WTC11 (cell line): ENCODE results near the gene BRCC3. TPM values are rescaled to one million over a fixed set of nuclear protein-coding genes. Genes with fewer than 3 reads are reported as not detected.
A peak's percentile ranks its signal among the peaks of the same experiment; 100 is the strongest.

Source experiments
- ATAC-seq: fragments of 200-7000 bp; cut with Tn5 transposase; 2 replicates; pipeline ENCODE4 v1.10.0; 2021; ENCODE audit warnings: mild to moderate bottlenecking, moderate library complexity
- CTCF ChIA-PET: fragments of 300-600 bp; sonication (Branson Sonifier 250); formaldehyde crosslinking; loops from one replicate; lab custom pipeline; 2021; ENCODE audit warnings: antibody characterized with exemption; lab: Charles Lee
- POLR2A ChIA-PET: fragments of 350-600 bp; sonication (Branson Sonifier 250); formaldehyde crosslinking; loops from one replicate; lab custom pipeline; 2021; ENCODE audit warnings: antibody characterized with exemption; lab: Charles Lee
- DNase-seq: peaks from one replicate; pipeline ENCODE4 v3.0.0; 2021; ENCODE audit warnings: low spot score
- H3K27ac Mint-ChIP-seq: 2 replicates; pipeline ENCODE4 v1.8.0; 2021; ENCODE audit warnings: mixed read lengths
- H3K27me3 Mint-ChIP-seq: 2 replicates; pipeline ENCODE4 v1.8.0; 2021; ENCODE audit warnings: low read depth, mild to moderate bottlenecking, moderate library complexity, mixed read lengths
- H3K36me3 Mint-ChIP-seq: 2 replicates; pipeline ENCODE4 v1.8.0; 2021; ENCODE audit warnings: mixed read lengths
- H3K4me1 Mint-ChIP-seq: 2 replicates; pipeline ENCODE4 v1.8.0; 2022; ENCODE audit warnings: mixed read lengths
- H3K4me3 Mint-ChIP-seq: 2 replicates; pipeline ENCODE4 v1.8.0; 2021; ENCODE audit warnings: mild to moderate bottlenecking, moderate library complexity, mixed read lengths
- H3K9me3 Mint-ChIP-seq: 2 replicates; pipeline ENCODE4 v1.8.0; 2021; ENCODE audit warnings: mixed read lengths
- ATF3 ChIP-seq: sonication (generic); formaldehyde crosslinking; conservative IDR thresholded peaks from 2 replicates; pipeline ENCODE4 v1.8.1; 2022; ENCODE audit warnings: mild to moderate bottlenecking, missing genetic modification reagents
- CTCF ChIP-seq: fragments of 200-600 bp; IDR thresholded peaks from 2 replicates; pipeline ENCODE4 v1.8.0; 2022; ENCODE audit warnings: antibody characterized with exemption
- ELF4 ChIP-seq: sonication (generic); formaldehyde crosslinking; IDR thresholded peaks from 2 replicates; pipeline ENCODE4 v1.8.1; 2022; ENCODE audit warnings: low read depth, mild to moderate bottlenecking, moderate library complexity, missing genetic modification reagents
- FOXJ3 ChIP-seq: sonication (generic); formaldehyde crosslinking; IDR thresholded peaks from 2 replicates; pipeline ENCODE4 v1.9.0; 2021; ENCODE audit warnings: missing genetic modification reagents, mild to moderate bottlenecking, borderline replicate concordance
- FOXP4 ChIP-seq: sonication (generic); formaldehyde crosslinking; IDR thresholded peaks from 2 replicates; pipeline ENCODE4 v1.8.0; 2022; ENCODE audit warnings: mild to moderate bottlenecking, missing genetic modification reagents
- HMGXB4 ChIP-seq: sonication (generic); formaldehyde crosslinking; IDR thresholded peaks from 2 replicates; pipeline ENCODE4 v1.8.1; 2023; ENCODE audit warnings: mild to moderate bottlenecking, moderate library complexity, missing genetic modification reagents
- KAT7 ChIP-seq: sonication (generic); formaldehyde crosslinking; IDR thresholded peaks from 2 replicates; pipeline ENCODE4 v1.8.1; 2023; ENCODE audit warnings: missing genetic modification reagents, mild to moderate bottlenecking, borderline replicate concordance
- MLX ChIP-seq: sonication (generic); formaldehyde crosslinking; IDR thresholded peaks from 2 replicates; pipeline ENCODE4 v1.8.1; 2023; ENCODE audit warnings: mild to moderate bottlenecking, missing genetic modification reagents, moderate library complexity
- MYBL2 ChIP-seq: sonication (generic); formaldehyde crosslinking; IDR thresholded peaks from 2 replicates; pipeline ENCODE4 v1.8.1; 2023; ENCODE audit warnings: mild to moderate bottlenecking, moderate library complexity, missing genetic modification reagents
- NFE2L1 ChIP-seq: sonication (generic); formaldehyde crosslinking; IDR thresholded peaks from 2 replicates; pipeline ENCODE4 v1.8.1; 2023; ENCODE audit warnings: missing genetic modification reagents
- RORB ChIP-seq: fragments of 250-450 bp; sonication (Bioruptor Pico); IDR thresholded peaks from 2 replicates; pipeline ENCODE4 v1.9.0; 2021; ENCODE audit warnings: mild to moderate bottlenecking
- SMAD4 ChIP-seq: sonication (generic); formaldehyde crosslinking; IDR thresholded peaks from 2 replicates; pipeline ENCODE4 v1.8.0; 2022; ENCODE audit warnings: mild to moderate bottlenecking, missing genetic modification reagents
- SOX15 ChIP-seq: fragments of 250-450 bp; sonication (Bioruptor Pico); IDR thresholded peaks from 2 replicates; pipeline ENCODE4 v1.9.0; 2021; ENCODE audit warnings: mild to moderate bottlenecking
- TEAD4 ChIP-seq: sonication (generic); formaldehyde crosslinking; IDR thresholded peaks from 2 replicates; pipeline ENCODE4 v1.8.0; 2022; ENCODE audit warnings: mild to moderate bottlenecking, missing genetic modification reagents
- USF1 ChIP-seq: sonication (generic); formaldehyde crosslinking; IDR thresholded peaks from 2 replicates; pipeline ENCODE4 v1.8.0; 2022; ENCODE audit warnings: mild to moderate bottlenecking, missing genetic modification reagents
- ZBTB21 ChIP-seq: sonication (generic); formaldehyde crosslinking; IDR thresholded peaks from 2 replicates; pipeline ENCODE4 v1.8.1; 2023; ENCODE audit warnings: mild to moderate bottlenecking, missing genetic modification reagents, borderline replicate concordance
- ZNF263 ChIP-seq: sonication (generic); formaldehyde crosslinking; IDR thresholded peaks from 2 replicates; pipeline ENCODE4 v1.8.1; 2022; ENCODE audit warnings: low read depth, mild to moderate bottlenecking, moderate library complexity, missing genetic modification reagents
- total RNA-seq: library from RNA; stranded (reverse); gene quantifications from 3 replicates; pipeline ENCODE4 v1.2.3, GENCODE V29; 2021

BRCC3 gene
- total RNA-seq, 1 experiment from 2014 or later, result 19.6 TPM

GRCh38 chrX:155048977-155049619 is 22.2 kb upstream of the BRCC3 start:
- 0 out of 2 replicates have a peak, but pooled peaks have one; percentile 24 for TF ChIP-seq CTCF
- no peak for TF ChIP-seq ELF4 (CRISPR knock-in tag)
- Mint-ChIP-seq H3K9me3 (no peaks in the 10 kb centered on the region), H3K4me3 (no peak overlapping the region), H3K36me3 (peaks cover 3% of the 10 kb centered on the region; the same call in 1 of the 2 replicates), H3K4me1 (peaks cover 17% of the 10 kb centered on the region), H3K27ac (no peak overlapping the region), H3K27me3 (no peaks in the 10 kb centered on the region)
- ChIA-PET CTCF (interaction anchor here (0.6 to 1.6 kb wide), 13 partner anchors 8 to 167 kb away, joined by 3 to 7 read pairs (median 3); partner anchors contain the start of genes FUNDC2 and VBP1), POLR2A (no interaction called here)
- DNase-seq (peak; percentile 64), ATAC-seq (peak; percentile 90)

- CTCF ChIA-PET, result no interaction called here
- H3K4me1 Mint-ChIP-seq, result peaks cover 8% of the 10 kb centered on the region
These were observed 18.4 kb upstream of the BRCC3 start for GRCh38 chrX:155052738-155053498.

More at GRCh38 chrX:155052738-155053498, 18.4 kb upstream of the BRCC3 start:
- Mint-ChIP-seq H3K36me3 (peaks cover 3% of the 10 kb centered on the region; the same call in 1 of the 2 replicates), H3K9me3 (no peaks in the 10 kb centered on the region), H3K27me3 (no peaks in the 10 kb centered on the region), H3K27ac (peak overlapping the region; percentile 45; the same call in 1 of the 2 replicates), H3K4me3 (no peak overlapping the region)
- no peak for ATAC-seq
- no peak for DNase-seq
- TF ChIP-seq SMAD4 (no peak), KAT7 (CRISPR knock-in tag) (no peak), NFE2L1 (CRISPR knock-in tag) (no peak), CTCF (no peak), TEAD4 (CRISPR knock-in tag) (no peak), USF1 (CRISPR knock-in tag) (no peak), FOXJ3 (CRISPR knock-in tag) (no peak), FOXP4 (no peak), ZBTB21 (CRISPR knock-in tag) (no peak), ZNF263 (CRISPR knock-in tag) (no peak), HMGXB4 (CRISPR knock-in tag) (no peak), RORB (CRISPR knock-in tag) (no peak), MYBL2 (CRISPR knock-in tag) (no peak), ATF3 (CRISPR knock-in tag) (no peak), SOX15 (CRISPR knock-in tag) (no peak), MLX (CRISPR knock-in tag) (no peak)
- POLR2A ChIA-PET, result no interaction called here
